HepG2 (cell line): ENCODE data around the gene RPL11. TPM values are rescaled to one million over a fixed set of nuclear protein-coding genes. Genes with fewer than 3 reads are reported as not detected.
A peak's percentile ranks its signal among the peaks of the same experiment; 100 is the strongest.

ENCODE experiments used
- AHR ChIP-seq: IDR thresholded peaks from 2 replicates; pipeline ENCODE4 v1.6.1; 2018; ENCODE audit warnings: missing genetic modification reagents, missing compliant biosample characterization
- ATF7 ChIP-seq, 2 experiments: fragments of 450-650 bp in 1 of 2; sonication (generic) in 1 of 2; formaldehyde crosslinking in 1 of 2; IDR thresholded peaks; 2 replicates each; pipeline versions ENCODE4 v1.4.0 to v1.6.1; 2016 to 2020; ENCODE audit warnings: antibody characterized with exemption in 1 of 2, mild to moderate bottlenecking in 1 of 2, missing genetic modification reagents in 1 of 2
- CAMTA2 ChIP-seq: sonication (generic); formaldehyde crosslinking; IDR thresholded peaks from 2 replicates; pipeline ENCODE4 v1.4.0; 2020; ENCODE audit warnings: mild to moderate bottlenecking, missing genetic modification reagents, borderline replicate concordance
- CEBPG ChIP-seq: IDR thresholded peaks from 2 replicates; pipeline ENCODE4 v1.6.1; 2016
- CENPX ChIP-seq: sonication (generic); formaldehyde crosslinking; IDR thresholded peaks from 2 replicates; pipeline ENCODE4 v1.9.0; 2021; ENCODE audit warnings: mild to moderate bottlenecking, missing genetic modification reagents, moderate library complexity
- ISL2 ChIP-seq: sonication (generic); formaldehyde crosslinking; IDR thresholded peaks from 2 replicates; pipeline ENCODE4 v1.5.0; 2020; ENCODE audit warnings: missing genetic modification reagents
- NR3C1 ChIP-seq: sonication (generic); formaldehyde crosslinking; IDR thresholded peaks from 2 replicates; pipeline ENCODE4 v1.4.0; 2020; ENCODE audit warnings: missing genetic modification reagents
- RFX3 ChIP-seq: IDR thresholded peaks from 2 replicates; pipeline ENCODE4 v1.6.1; 2016; ENCODE audit warnings: missing biosample characterization, missing genetic modification reagents
- SALL2 ChIP-seq: sonication (generic); formaldehyde crosslinking; IDR thresholded peaks from 2 replicates; pipeline ENCODE4 v1.8.1; 2023; ENCODE audit warnings: mild to moderate bottlenecking, missing genetic modification reagents, inconsistent platforms
- ZIK1 ChIP-seq: sonication (generic); formaldehyde crosslinking; IDR thresholded peaks from 2 replicates; pipeline ENCODE4 v1.5.0; 2020; ENCODE audit warnings: mild to moderate bottlenecking, low read depth, missing genetic modification reagents, borderline replicate concordance
- ZNF10 ChIP-seq: sonication (generic); formaldehyde crosslinking; IDR thresholded peaks from 2 replicates; pipeline ENCODE4 v1.4.0; 2020; ENCODE audit warnings: mild to moderate bottlenecking, low read depth, missing genetic modification reagents, borderline replicate concordance
- ZNF274 ChIP-seq: sonication (generic); formaldehyde crosslinking; IDR thresholded peaks from 2 replicates; pipeline ENCODE4 v1.5.1; 2020; ENCODE audit warnings: mild to moderate bottlenecking, missing genetic modification reagents
- ZNF331 ChIP-seq: sonication (generic); formaldehyde crosslinking; IDR thresholded peaks from 2 replicates; pipeline ENCODE4 v1.4.0; 2020; ENCODE audit warnings: missing genetic modification reagents
- ZNF431 ChIP-seq: sonication (generic); formaldehyde crosslinking; IDR thresholded peaks from 2 replicates; pipeline ENCODE4 v1.9.0; 2022; ENCODE audit warnings: missing genetic modification reagents, low read depth, mild to moderate bottlenecking, borderline replicate concordance
- ZNF441 ChIP-seq: sonication (generic); formaldehyde crosslinking; IDR thresholded peaks from 2 replicates; pipeline ENCODE4 v1.7.0; 2021; ENCODE audit warnings: missing genetic modification reagents, borderline replicate concordance
- ZNF468 ChIP-seq: sonication (generic); formaldehyde crosslinking; IDR thresholded peaks from 2 replicates; pipeline ENCODE4 v1.8.0; 2022; ENCODE audit warnings: mild to moderate bottlenecking, moderate library complexity, missing genetic modification reagents
- ZNF605 ChIP-seq: sonication (generic); formaldehyde crosslinking; IDR thresholded peaks from 2 replicates; pipeline ENCODE4 v1.8.0; 2022; ENCODE audit warnings: mild to moderate bottlenecking, missing genetic modification reagents
- ZNF629 ChIP-seq: sonication (generic); formaldehyde crosslinking; conservative IDR thresholded peaks from 2 replicates; pipeline ENCODE4 v1.5.0; 2020; ENCODE audit warnings: missing genetic modification reagents
- ZSCAN9 ChIP-seq: IDR thresholded peaks from 2 replicates; pipeline ENCODE4 v1.6.1; 2016; ENCODE audit warnings: borderline replicate concordance
- polyA plus RNA-seq, 8 experiments: library from polyadenylated mRNA; depleted of rRNA in 3 of 8; stranded (reverse) in 7 of 8; unstranded in 1 of 8; fragments of >200 nt; fragmentation: Illumina TruSeq in 4 of 8; extraction: Trizol in 4 of 8; gene quantifications; 2 replicates each; pipeline versions ENCODE4 v1.2.1 to v1.2.3, GENCODE V29; 2011 to 2016; ENCODE audit warnings: low read depth in 4 of 8, missing spikeins in 1 of 8, mixed read lengths in 1 of 8; ENCODE audit not compliant: insufficient read depth in 1 of 8
- total RNA-seq, 5 experiments: library from RNA; depleted of rRNA; stranded (reverse); fragments of >200 nt; fragmentation: Illumina TruSeq; extraction: Trizol; gene quantifications; 2 replicates each; pipeline ENCODE4 v1.2.3, GENCODE V29; 2016; ENCODE audit warnings: low read depth in 1 of 5
- TF ChIP-seq, protein P1 (sequence below): sonication (generic); formaldehyde crosslinking; IDR thresholded peaks from 2 replicates; pipeline ENCODE4 v1.9.0; 2021; ENCODE audit warnings: missing genetic modification reagents, borderline replicate concordance
- TF ChIP-seq, protein P2 (sequence below): IDR thresholded peaks from 2 replicates; pipeline ENCODE4 v1.6.1; 2016; ENCODE audit warnings: missing compliant biosample characterization, missing genetic modification reagents, borderline replicate concordance
- TF ChIP-seq, protein P3 (sequence below): sonication (generic); formaldehyde crosslinking; IDR thresholded peaks from 2 replicates; pipeline ENCODE4 v1.8.0; 2022; ENCODE audit warnings: mild to moderate bottlenecking, missing genetic modification reagents, moderate library complexity
- TF ChIP-seq, protein P4 (sequence below): sonication (generic); formaldehyde crosslinking; IDR thresholded peaks from 2 replicates; pipeline ENCODE4 v1.8.1; 2023; ENCODE audit warnings: mild to moderate bottlenecking, inconsistent platforms, moderate library complexity, missing genetic modification reagents, borderline replicate concordance
- TF ChIP-seq, protein P5 (sequence below): sonication (generic); formaldehyde crosslinking; IDR thresholded peaks from 2 replicates; pipeline ENCODE4 v1.5.0; 2020; ENCODE audit warnings: mild to moderate bottlenecking, missing genetic modification reagents

Gene RPL11
- total and polyA plus RNA-seq, 2 of the 13 experiments (the other 11 are each of a cell fraction or from before 2014, with no cell fraction given): 1,682 to 2,010 TPM

DNA sequence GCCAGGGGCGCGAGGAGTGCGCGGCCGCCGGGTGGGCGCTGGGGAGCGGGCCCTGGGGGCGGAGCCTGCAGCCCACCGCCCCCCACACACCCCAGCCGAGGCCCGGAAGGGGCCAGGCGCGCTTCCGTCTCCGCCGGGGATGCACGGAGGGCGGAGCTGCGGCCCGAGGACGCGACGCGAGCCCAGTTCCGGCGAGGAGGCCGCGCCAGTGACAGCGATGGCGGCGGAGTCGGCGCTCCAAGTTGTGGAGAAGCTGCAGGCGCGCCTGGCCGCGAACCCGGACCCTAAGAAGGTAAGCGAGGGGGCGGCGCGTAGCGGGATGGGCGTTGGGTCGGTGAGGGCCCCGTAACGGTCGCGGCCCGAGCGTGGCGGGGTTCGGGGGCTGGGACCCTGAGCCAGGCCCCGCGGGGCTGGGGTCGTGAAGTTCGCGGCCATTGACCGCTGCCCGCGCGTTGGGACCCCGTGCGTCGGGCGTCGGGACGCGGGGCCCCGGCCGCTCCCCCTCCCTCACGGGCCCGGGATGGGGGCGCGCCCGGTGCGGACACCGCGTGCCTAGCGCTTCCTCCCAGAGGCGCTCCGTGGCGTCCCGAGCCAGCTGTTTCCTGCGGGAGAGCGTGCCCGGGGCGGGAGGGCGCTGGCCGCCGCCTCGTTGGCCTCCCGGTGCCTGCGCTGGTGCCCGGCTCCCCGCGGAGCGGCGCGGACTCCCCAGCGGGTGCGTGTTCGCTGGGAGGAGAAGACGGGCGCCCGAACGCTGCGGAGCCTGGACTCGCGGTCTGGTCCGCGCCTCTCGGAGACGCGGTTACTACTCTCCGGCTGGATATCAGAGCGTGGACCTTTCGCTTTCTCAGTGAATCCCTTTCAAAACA lies 51.9 kb downstream of the RPL11 start, which contains the start of gene ELOA (continued):
- TF ChIP-seq, protein P1, sequence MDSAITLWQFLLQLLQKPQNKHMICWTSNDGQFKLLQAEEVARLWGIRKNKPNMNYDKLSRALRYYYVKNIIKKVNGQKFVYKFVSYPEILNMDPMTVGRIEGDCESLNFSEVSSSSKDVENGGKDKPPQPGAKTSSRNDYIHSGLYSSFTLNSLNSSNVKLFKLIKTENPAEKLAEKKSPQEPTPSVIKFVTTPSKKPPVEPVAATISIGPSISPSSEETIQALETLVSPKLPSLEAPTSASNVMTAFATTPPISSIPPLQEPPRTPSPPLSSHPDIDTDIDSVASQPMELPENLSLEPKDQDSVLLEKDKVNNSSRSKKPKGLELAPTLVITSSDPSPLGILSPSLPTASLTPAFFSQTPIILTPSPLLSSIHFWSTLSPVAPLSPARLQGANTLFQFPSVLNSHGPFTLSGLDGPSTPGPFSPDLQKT (CRISPR knock-in tag): no peak
- TF ChIP-seq, protein P2, sequence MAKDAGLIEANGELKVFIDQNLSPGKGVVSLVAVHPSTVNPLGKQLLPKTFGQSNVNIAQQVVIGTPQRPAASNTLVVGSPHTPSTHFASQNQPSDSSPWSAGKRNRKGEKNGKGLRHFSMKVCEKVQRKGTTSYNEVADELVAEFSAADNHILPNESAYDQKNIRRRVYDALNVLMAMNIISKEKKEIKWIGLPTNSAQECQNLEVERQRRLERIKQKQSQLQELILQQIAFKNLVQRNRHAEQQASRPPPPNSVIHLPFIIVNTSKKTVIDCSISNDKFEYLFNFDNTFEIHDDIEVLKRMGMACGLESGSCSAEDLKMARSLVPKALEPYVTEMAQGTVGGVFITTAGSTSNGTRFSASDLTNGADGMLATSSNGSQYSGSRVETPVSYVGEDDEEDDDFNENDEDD (CRISPR knock-in tag): 0 out of 2 replicates have a peak, but pooled peaks have one; percentile 12
- TF ChIP-seq, protein P3, sequence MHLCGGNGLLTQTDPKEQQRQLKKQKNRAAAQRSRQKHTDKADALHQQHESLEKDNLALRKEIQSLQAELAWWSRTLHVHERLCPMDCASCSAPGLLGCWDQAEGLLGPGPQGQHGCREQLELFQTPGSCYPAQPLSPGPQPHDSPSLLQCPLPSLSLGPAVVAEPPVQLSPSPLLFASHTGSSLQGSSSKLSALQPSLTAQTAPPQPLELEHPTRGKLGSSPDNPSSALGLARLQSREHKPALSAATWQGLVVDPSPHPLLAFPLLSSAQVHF: no peak
- no peak for TF ChIP-seq AHR (CRISPR knock-in tag)
- no peak for TF ChIP-seq CENPX (CRISPR knock-in tag)
- TF ChIP-seq, protein P4, sequence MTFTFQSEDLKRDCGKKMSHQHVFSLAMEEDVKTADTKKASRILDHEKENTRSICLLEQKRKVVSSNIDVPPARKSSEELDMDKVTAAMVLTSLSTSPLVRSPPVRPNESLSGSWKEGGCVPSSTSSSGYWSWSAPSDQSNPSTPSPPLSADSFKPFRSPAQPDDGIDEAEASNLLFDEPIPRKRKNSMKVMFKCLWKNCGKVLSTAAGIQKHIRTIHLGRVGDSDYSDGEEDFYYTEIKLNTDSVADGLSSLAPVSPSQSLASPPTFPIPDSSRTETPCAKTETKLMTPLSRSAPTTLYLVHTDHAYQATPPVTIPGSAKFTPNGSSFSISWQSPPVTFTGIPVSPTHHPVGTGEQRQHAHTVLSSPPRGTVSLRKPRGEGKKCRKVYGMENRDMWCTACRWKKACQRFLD (CRISPR knock-in tag): 0 out of 2 replicates have a peak, but pooled peaks have one; percentile 60
- TF ChIP-seq ZNF468: peak; percentile 63; the same call in 1 of the 2 replicates
- TF ChIP-seq ZNF274 (CRISPR knock-in tag): peak; percentile 83
- no peak for TF ChIP-seq ZNF10
- no peak for TF ChIP-seq SALL2 (CRISPR knock-in tag)
- TF ChIP-seq, protein P5, sequence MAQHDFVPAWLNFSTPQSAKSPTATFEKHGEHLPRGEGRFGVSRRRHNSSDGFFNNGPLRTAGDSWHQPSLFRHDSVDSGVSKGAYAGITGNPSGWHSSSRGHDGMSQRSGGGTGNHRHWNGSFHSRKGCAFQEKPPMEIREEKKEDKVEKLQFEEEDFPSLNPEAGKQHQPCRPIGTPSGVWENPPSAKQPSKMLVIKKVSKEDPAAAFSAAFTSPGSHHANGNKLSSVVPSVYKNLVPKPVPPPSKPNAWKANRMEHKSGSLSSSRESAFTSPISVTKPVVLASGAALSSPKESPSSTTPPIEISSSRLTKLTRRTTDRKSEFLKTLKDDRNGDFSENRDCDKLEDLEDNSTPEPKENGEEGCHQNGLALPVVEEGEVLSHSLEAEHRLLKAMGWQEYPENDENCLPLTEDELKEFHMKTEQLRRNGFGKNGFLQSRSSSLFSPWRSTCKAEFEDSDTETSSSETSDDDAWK: no peak
- peak; percentile 5; the same call in 1 of the 2 replicates for TF ChIP-seq ZNF431 (CRISPR knock-in tag)
- 0 out of 2 replicates have a peak, but pooled peaks have one; percentile 6 for TF ChIP-seq CEBPG (CRISPR knock-in tag)
- TF ChIP-seq ISL2 (CRISPR knock-in tag): 0 out of 2 replicates have a peak, but pooled peaks have one; percentile 16
- peak; percentile 67 for TF ChIP-seq ZNF331 (CRISPR knock-in tag)
- TF ChIP-seq ZNF629 (CRISPR knock-in tag): no peak
- no peak for TF ChIP-seq CAMTA2 (CRISPR knock-in tag)
- no peak for TF ChIP-seq ZNF605 (CRISPR knock-in tag)
- TF ChIP-seq NR3C1 (CRISPR knock-in tag): no peak
- no peak for TF ChIP-seq ZIK1
- no peak for TF ChIP-seq ATF7 (IDR thresholded peaks at IDR 0.05)
- TF ChIP-seq ATF7 (CRISPR knock-in tag; IDR thresholded peaks at IDR 0.05): no peak
- TF ChIP-seq ZSCAN9 (CRISPR knock-in tag): no peak; the same call in 1 of the 2 replicates
- peak; percentile 66; the same call in 1 of the 2 replicates for TF ChIP-seq ZNF441 (CRISPR knock-in tag)
- TF ChIP-seq RFX3 (CRISPR knock-in tag): no peak
